ENCODE measurements around the gene DGLUCY. TPM values are rescaled to one million over a fixed set of nuclear protein-coding genes. Genes with fewer than 3 reads are reported as not detected.
"Not testable (repeated sequence)": the region's sequence is repeated elsewhere in the genome, so short reads cannot be mapped to it uniquely, and the experiment has no call there.

DGLUCY gene
- total RNA-seq, 2 experiments from 2014 or later = 46.3 to 55.2 TPM

DNA sequence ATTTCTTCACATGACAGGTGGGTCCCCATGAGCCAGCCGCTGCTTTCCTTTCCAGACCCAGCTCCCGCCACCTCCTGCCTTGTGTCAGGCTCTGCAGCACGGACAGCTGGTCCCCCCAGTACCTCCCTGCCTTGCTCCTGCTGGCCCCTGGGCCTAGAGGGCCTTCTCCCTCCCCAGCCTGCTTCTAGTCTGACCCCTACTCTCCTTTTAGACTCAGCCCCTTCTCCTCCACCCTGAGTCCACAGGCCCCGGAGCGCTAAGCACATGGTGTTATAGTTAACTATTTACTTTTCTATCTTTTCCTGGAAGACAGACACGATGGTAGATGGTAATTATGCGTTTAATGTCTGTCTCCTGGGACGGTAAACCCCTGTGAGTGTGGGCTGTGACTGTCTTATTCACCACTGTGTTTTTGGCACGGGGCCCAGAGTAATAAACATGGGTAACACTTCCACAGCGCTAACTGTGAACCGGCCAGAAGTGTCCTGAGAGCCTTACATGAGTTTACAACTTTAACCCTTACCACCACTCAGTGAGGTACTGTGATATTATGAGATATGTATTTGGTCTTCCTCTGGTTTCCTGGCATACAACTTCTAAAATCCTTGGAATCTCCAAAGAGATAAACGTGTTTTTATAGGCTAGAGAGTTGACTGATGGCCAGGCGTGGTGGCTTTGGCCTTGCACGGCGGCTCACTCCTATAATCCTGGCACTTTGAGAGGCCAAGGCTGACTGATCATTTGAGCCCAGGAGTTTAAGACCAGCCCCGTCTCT lies 41.2 kb downstream of the DGLUCY start:
- peaks cover 11% of the 10 kb centered on the region for H3K36me3 Mint-ChIP-seq (ENCODE audit: low read depth)
- no peak overlapping the region for H3K4me3 Mint-ChIP-seq
- ChIA-PET POLR2A (interaction anchor here (0.6 kb wide), 1 partner anchor 42 kb away, joined by 3 read pairs; no protein-coding TSS in a partner anchor), CTCF (interaction anchor here (0.6 to 2.5 kb wide), 5 partner anchors 7 to 22 kb away, joined by 3 to 7 read pairs (median 3); no protein-coding TSS in a partner anchor)
- intact Hi-C loops (cut with DNase I, micrococcal nuclease) = no loop called here
- no peak overlapping the region for H3K27ac Mint-ChIP-seq
- H3K27me3 Mint-ChIP-seq = no peaks in the 10 kb centered on the region
- peaks cover 8% of the 10 kb centered on the region for H3K4me1 Mint-ChIP-seq
- DNase-seq (peak; percentile 34), ATAC-seq (peak; percentile 36)
- no peaks in the 10 kb centered on the region for H3K9me3 Mint-ChIP-seq (ENCODE audit: low read depth)

DNA sequence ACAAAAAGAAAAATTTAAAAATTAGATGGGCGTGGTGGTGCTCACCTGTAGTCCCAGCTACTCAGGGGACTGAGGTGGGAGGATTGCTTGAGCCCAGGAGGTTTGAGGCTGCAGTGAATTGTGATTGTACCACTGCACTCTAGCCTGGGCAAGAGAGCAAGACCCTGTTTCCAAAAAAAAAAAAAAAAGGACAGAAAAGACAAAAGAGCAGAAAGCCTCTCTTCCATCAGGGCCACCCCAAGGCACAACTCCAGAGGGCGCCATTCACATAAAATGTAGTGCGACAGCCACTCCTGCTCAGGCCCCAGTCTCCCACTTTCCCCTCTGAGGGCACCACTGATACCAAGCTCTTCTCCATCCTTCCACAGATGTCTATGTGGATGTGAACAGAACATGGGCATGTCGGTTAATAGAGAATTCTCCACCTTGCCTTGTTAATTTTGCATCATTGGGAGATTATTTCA lies 41.8 kb downstream of the DGLUCY start:
- no peak for ATAC-seq
- Mint-ChIP-seq H3K4me1 (peaks cover 8% of the 10 kb centered on the region), H3K27me3 (no peaks in the 10 kb centered on the region), H3K9me3 (ENCODE audit: low read depth) (no peaks in the 10 kb centered on the region), H3K36me3 (ENCODE audit: low read depth) (peaks cover 17% of the 10 kb centered on the region), H3K27ac (no peak overlapping the region), H3K4me3 (no peak overlapping the region)
- POLR2A ChIA-PET = interaction anchor here (0.6 kb wide), 1 partner anchor 42 kb away, joined by 3 read pairs; no protein-coding TSS in a partner anchor
- CTCF ChIA-PET = interaction anchor here (0.9 to 2.5 kb wide), 3 partner anchors 13 to 22 kb away, joined by 3 to 7 read pairs (median 3); no protein-coding TSS in a partner anchor
- intact Hi-C loops (cut with DNase I, micrococcal nuclease) = no loop called here
- peak; percentile 31 for DNase-seq

DNA sequence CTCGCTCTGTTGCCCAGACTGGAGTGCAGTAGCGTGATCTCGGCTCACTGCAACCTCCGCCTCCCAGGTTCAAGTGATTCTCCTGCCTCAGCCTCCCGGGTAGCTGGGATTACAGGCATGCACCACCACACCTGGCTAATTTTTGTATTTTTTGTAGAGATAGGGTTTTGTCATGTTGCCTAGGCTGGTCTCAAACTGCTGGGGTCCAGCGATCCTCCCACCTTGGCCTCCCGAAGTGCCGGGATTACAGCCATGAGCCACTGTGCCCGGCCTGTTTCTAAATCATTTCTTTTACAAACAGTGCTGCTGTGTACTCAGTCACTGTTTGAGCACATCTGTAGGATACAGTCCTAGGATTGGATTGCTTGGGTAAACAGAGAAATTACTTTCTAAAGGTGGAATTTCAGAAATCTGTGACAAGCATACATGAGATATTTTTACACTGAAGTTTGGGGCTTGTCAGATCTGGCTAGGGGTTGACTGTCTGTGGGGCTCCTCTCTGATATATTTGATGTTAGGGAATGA lies 42.3 kb downstream of the DGLUCY start:
- H3K27ac Mint-ChIP-seq; H3K27me3 Mint-ChIP-seq; H3K4me3 Mint-ChIP-seq; POLR2A ChIA-PET; H3K9me3 Mint-ChIP-seq (ENCODE audit: low read depth); H3K4me1 Mint-ChIP-seq; intact Hi-C loops (cut with DNase I, micrococcal nuclease); DNase-seq; ATAC-seq: not testable (repeated sequence)
- peaks cover 19% of the 10 kb centered on the region for H3K36me3 Mint-ChIP-seq (ENCODE audit: low read depth)
- CTCF ChIA-PET = interaction anchor here (1.6 to 2.5 kb wide), 2 partner anchors 19 to 21 kb away, joined by 3 to 7 read pairs; no protein-coding TSS in a partner anchor

DNA sequence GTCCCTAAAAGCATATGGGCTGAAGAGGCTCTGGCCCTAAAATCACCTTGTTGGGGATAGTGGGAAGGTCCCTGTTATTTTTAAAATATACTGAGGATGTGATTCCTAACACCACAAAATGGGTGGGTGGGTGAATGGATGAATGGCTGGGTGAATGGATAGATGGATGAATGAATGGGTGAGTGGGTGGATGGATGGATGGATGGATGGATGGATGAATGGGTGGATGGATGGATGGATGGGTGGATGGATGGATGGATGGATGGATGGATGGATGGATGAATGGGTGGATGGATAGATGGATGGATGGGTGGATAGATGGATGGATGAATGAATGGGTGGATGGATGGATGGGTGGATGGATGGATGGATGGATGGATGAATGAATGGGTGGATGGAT lies 43.0 kb downstream of the DGLUCY start:
- peaks cover 22% of the 10 kb centered on the region for H3K36me3 Mint-ChIP-seq (ENCODE audit: low read depth)
- H3K9me3 Mint-ChIP-seq (ENCODE audit: low read depth); H3K27ac Mint-ChIP-seq; H3K27me3 Mint-ChIP-seq; POLR2A ChIA-PET; H3K4me3 Mint-ChIP-seq; intact Hi-C loops (cut with DNase I, micrococcal nuclease); H3K4me1 Mint-ChIP-seq; ATAC-seq; DNase-seq: not testable (repeated sequence)
- CTCF ChIA-PET = interaction anchor here (2.5 kb wide), 1 partner anchor 20 kb away, joined by 7 read pairs; no protein-coding TSS in a partner anchor

DNA sequence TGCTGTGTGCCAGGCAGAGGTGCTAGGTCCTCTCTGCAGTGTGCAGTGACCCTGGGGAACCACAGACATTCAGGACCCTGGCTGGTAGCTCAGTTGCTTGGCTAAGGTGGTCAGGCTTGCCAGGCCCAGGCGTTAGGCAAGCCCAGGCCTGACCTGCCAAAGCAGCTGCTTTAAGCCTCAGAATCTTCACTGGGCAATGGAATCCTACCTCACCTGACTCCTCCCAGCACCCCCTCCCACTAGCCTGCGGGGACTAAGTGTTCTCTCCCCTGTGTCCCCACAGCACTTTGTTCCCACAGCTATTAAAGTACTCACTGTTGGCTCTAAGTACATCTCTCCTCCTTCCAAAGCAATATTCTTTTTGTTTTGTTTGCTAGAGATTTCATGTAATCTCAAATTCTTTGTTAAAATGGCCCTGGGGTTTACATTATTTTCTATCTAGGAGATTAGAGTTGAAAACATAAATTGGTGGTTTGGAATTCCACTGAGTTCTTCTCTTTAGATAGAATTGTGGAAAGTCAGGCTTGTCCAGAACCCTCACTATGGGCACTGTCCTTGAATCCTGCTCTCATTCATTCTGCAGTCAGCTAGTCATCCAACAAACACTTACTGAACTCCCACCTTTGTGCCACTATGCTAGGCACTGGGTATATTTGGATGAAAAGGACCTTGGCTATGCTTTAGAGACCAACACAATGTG lies 44.4 kb downstream of the DGLUCY start:
- H3K27me3 Mint-ChIP-seq = no peaks in the 10 kb centered on the region
- H3K9me3 Mint-ChIP-seq (ENCODE audit: low read depth) = no peaks in the 10 kb centered on the region
- intact Hi-C loops (cut with DNase I, micrococcal nuclease) = no loop called here
- ChIA-PET CTCF (interaction anchor here (0.6 to 1.0 kb wide), 5 partner anchors 15 to 216 kb away, joined by 3 read pairs; no protein-coding TSS in a partner anchor), POLR2A (interaction anchor here (0.6 kb wide), 1 partner anchor 803 kb away, joined by 4 read pairs; no protein-coding TSS in a partner anchor)
- no peak overlapping the region for H3K4me3 Mint-ChIP-seq
- H3K4me1 Mint-ChIP-seq = peaks cover 8% of the 10 kb centered on the region
- ATAC-seq = no peak
- peaks cover 24% of the 10 kb centered on the region for H3K36me3 Mint-ChIP-seq (ENCODE audit: low read depth)
- DNase-seq = no peak
- no peak overlapping the region for H3K27ac Mint-ChIP-seq

DNA sequence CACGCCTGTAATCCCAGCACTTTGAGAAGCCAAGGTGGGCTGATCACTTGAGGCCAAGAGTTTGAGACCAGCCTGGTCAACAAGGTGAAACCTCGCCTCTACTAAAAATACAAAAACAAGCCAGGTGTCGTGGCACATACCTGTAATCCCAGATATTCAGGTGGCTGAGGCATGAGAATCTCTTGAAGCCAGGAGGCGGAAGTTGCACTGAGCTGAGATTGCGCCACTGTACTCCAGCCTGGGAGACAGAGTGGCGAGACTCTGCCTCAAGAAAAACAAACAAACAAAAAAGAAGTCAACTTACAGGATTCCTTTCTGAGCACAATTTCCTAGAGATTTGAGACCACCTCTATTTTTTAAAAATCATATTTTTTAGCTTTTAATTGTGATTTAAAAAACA lies 45.3 kb downstream of the DGLUCY start:
- DNase-seq (no peak), ATAC-seq (no peak)
- peaks cover 8% of the 10 kb centered on the region for H3K4me1 Mint-ChIP-seq
- H3K36me3 Mint-ChIP-seq (ENCODE audit: low read depth) = peaks cover 24% of the 10 kb centered on the region
- POLR2A ChIA-PET = no interaction called here
- H3K9me3 Mint-ChIP-seq (ENCODE audit: low read depth) = no peaks in the 10 kb centered on the region
- no peaks in the 10 kb centered on the region for H3K27me3 Mint-ChIP-seq
- H3K27ac Mint-ChIP-seq = no peak overlapping the region
- CTCF ChIA-PET = interaction anchor here (0.9 to 1.0 kb wide), 2 partner anchors 14 to 128 kb away, joined by 3 read pairs; no protein-coding TSS in a partner anchor
- H3K4me3 Mint-ChIP-seq = no peak overlapping the region
- intact Hi-C loops (cut with DNase I, micrococcal nuclease) = no loop called here

DNA sequence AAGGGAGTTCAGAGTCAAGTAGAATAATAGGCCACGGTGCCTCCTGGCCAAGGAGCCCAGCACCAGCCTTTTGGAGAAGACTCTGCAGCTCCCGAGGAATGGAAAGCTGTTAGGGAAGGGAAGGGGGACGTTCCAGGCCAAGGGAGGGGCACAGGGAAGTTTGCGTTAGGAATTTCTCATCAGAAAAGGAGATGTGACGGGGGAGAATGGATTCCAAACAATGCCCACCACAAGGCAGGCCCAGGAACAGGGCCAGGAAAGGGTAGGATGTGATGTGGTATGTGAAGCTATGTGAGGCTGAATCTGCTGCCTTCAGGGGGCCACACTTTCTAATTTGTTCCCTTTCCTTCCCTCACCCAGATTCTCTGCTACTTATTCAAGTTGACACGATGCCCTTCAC lies 46.0 kb downstream of the DGLUCY start:
- intact Hi-C loops (cut with DNase I, micrococcal nuclease) = no loop called here
- DNase-seq = no peak
- no peaks in the 10 kb centered on the region for H3K9me3 Mint-ChIP-seq (ENCODE audit: low read depth)
- POLR2A ChIA-PET = no interaction called here
- no peak overlapping the region for H3K4me3 Mint-ChIP-seq
- H3K27ac Mint-ChIP-seq = no peak overlapping the region
- ATAC-seq = no peak
- H3K36me3 Mint-ChIP-seq (ENCODE audit: low read depth) = peaks cover 24% of the 10 kb centered on the region
- CTCF ChIA-PET = no interaction called here
- peaks cover 3% of the 10 kb centered on the region for H3K4me1 Mint-ChIP-seq
- H3K27me3 Mint-ChIP-seq = no peaks in the 10 kb centered on the region

DNA sequence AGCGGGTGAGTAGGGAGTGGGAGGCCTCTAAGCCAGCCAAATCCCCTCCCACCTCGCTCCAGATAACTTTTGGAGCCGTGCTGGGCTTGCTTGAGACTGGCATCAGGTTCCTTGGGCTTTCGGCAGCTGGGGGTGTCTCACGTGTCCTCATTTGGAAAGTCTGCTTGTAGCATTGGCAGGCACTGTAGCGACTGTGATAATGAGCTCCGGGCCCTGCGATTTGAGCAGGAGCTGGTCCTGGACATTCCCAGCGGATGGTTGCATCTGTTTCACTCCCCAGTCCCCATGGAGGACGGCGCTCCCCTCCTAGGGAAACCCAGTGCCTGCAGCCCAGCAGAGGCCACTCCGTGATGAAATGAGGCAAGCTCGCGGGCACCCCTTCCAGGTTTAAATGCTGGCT lies 49.4 kb downstream of the DGLUCY start:
- ATAC-seq (no peak), DNase-seq (no peak)
- Mint-ChIP-seq H3K9me3 (ENCODE audit: low read depth) (no peaks in the 10 kb centered on the region), H3K4me1 (no peaks in the 10 kb centered on the region), H3K36me3 (ENCODE audit: low read depth) (peaks cover 36% of the 10 kb centered on the region), H3K27me3 (no peaks in the 10 kb centered on the region), H3K27ac (no peak overlapping the region), H3K4me3 (no peak overlapping the region)
- intact Hi-C loops (cut with DNase I, micrococcal nuclease) = no loop called here
- ChIA-PET POLR2A (interaction anchor here (0.5 kb wide), 1 partner anchor 876 kb away, joined by 3 read pairs; no protein-coding TSS in a partner anchor), CTCF (interaction anchor here (1.1 to 2.0 kb wide), 2 partner anchors 10 to 260 kb away, joined by 4 to 7 read pairs; no protein-coding TSS in a partner anchor)

DNA sequence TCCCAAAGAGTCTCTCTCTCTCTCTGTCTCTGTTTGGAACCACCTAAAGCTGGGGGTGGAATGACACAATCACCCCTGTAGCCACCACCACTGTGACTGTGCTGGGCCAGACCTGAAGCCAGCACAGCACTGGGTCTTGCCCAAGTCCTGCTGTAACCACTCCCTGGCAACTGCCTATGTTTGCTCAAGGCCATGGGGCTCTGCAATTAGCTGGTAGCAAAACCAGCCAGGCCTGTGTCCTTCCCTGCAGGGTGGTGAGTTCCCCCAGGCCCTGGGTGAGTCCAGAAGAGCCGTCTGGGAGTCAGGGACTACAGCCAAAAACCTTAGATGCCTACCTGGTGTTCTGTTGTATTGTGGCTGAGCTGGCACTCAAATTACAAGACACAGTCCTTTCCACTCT lies 50.8 kb downstream of the DGLUCY start:
- intact Hi-C loops (cut with DNase I, micrococcal nuclease) = no loop called here
- no peak for ATAC-seq
- Mint-ChIP-seq H3K4me3 (no peak overlapping the region), H3K27me3 (no peaks in the 10 kb centered on the region), H3K9me3 (ENCODE audit: low read depth) (no peaks in the 10 kb centered on the region), H3K36me3 (ENCODE audit: low read depth) (peaks cover 35% of the 10 kb centered on the region), H3K27ac (no peak overlapping the region), H3K4me1 (no peaks in the 10 kb centered on the region)
- CTCF ChIA-PET = interaction anchor here (1.0 to 1.2 kb wide), 2 partner anchors 10 to 13 kb away, joined by 3 to 5 read pairs; no protein-coding TSS in a partner anchor
- POLR2A ChIA-PET = interaction anchor here (0.6 kb wide), 1 partner anchor 316 kb away, joined by 3 read pairs; no protein-coding TSS in a partner anchor
- no peak for DNase-seq

DNA sequence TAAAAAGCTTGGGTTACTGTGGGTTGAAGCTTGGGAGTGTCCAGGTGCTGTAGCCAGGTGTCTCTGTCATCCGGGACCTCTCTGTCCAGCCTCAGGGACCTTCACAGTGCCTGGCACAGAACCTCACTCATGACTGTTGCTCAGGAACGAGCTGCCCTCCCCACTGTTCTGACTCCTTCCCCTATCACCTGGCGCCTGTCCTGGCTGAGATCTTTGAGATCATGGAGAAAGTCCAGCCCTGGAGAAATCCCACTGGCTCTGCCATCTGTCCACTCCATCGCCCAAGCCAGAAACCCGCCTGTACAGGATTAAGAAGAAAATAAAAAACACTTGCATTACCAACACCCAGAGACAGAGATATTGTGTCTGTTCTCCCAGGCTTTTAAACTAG lies 53.5 kb downstream of the DGLUCY start:
- no peaks in the 10 kb centered on the region for H3K9me3 Mint-ChIP-seq (ENCODE audit: low read depth)
- no peak overlapping the region for H3K27ac Mint-ChIP-seq
- no peaks in the 10 kb centered on the region for H3K4me1 Mint-ChIP-seq
- peaks cover 18% of the 10 kb centered on the region for H3K36me3 Mint-ChIP-seq (ENCODE audit: low read depth)
- H3K27me3 Mint-ChIP-seq = no peaks in the 10 kb centered on the region
- no peak for DNase-seq
- ChIA-PET CTCF (interaction anchor here (0.6 to 14.9 kb wide), 6 partner anchors 9 to 264 kb away, joined by 3 to 198 read pairs (median 4); no protein-coding TSS in a partner anchor), POLR2A (no interaction called here)
- no peak for ATAC-seq
- intact Hi-C loops (cut with DNase I, micrococcal nuclease) = no loop called here
- no peak overlapping the region for H3K4me3 Mint-ChIP-seq

DNA sequence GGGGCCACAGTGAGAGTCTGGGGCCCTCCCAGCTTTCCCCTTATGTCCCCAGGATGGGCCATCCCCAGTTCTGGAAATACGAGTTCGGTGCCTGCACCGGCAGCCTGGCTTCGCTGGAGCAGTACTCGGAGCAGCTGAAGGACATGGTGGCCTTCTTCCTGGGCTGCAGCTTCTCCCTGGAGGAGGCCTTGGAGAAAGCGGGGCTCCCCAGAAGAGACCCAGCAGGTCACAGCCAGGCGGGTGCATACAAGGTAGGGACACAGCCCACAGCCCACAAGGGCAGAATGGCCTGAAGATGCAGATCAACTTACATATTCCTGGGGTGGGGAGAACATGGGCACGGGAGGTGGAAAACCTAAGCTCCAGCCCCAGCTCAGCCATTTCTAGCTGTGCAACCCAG lies 56.1 kb downstream of the DGLUCY start:
- Mint-ChIP-seq H3K4me3 (no peak overlapping the region), H3K9me3 (ENCODE audit: low read depth) (no peaks in the 10 kb centered on the region), H3K4me1 (peaks cover 2% of the 10 kb centered on the region), H3K27ac (no peak overlapping the region), H3K36me3 (ENCODE audit: low read depth) (peaks cover 26% of the 10 kb centered on the region), H3K27me3 (no peaks in the 10 kb centered on the region)
- CTCF ChIA-PET = interaction anchor here (0.7 to 14.9 kb wide), 3 partner anchors 8 to 267 kb away, joined by 3 to 198 read pairs (median 6); no protein-coding TSS in a partner anchor
- ATAC-seq (no peak), DNase-seq (no peak)
- POLR2A ChIA-PET = no interaction called here
- intact Hi-C loops (cut with DNase I, micrococcal nuclease) = loop anchor here in 1 of 2 experiments (5.0 kb wide), 1 partner anchor 413 kb away; no protein-coding TSS in a partner anchor

Data from activated CD4-positive, alpha-beta T cell treated with anti-CD3 and anti-CD28 coated beads for 36 hours (primary cell).